ENCODE data around the gene ZNF30. TPM values are rescaled to one million over a fixed set of nuclear protein-coding genes. Genes with fewer than 3 reads are reported as not detected.

ZNF30 gene
- polyA plus RNA-seq, 3 donors, result 0.13 to 1.7 (median 0.29) TPM

DNA sequence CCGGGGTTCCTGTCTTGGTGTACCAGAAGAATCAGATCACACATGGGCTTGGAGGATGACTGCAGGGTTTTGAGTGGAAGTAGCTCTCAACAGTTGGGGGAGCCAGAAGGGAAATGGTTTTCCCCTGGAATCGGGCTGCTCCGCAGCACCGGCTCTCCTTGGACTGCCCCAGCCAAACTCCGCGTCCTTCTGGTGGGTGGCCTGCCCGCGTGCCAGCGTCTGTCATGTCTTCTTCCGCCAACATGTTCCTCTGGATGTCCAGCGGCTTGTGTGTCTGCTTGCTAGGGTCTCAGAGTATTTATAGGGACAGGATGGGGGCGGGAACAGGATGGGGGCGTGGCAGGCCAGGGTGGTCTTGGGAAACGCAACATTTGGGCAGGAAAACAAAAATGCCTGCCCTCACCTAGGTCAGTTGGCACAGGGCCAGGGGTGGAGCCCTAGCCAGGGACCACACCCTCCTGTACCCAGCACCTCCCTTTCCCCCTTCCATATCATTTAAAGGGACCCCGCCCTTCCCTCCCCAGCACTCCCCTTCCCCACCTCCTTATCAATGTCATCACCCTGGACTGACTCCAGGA is 1.3 kb upstream of the ZNF30 start:
- H3K27me3 ChIP-seq (ENCODE audit: control insufficient read depth in 2 of 2, insufficient read depth in 2 of 2, low read length in 2 of 2), result peaks cover 2 to 5% of the 10 kb centered on the region in 2 donors
- Mint-ChIP-seq H3K9me3 (peaks cover 15 to 54% (median 36%) of the 10 kb centered on the region in 7 donors), H3K36me3 (no peaks in the 10 kb centered on the region), H3K4me1 (peaks cover 12% of the 10 kb centered on the region), H3K4me3 (no peak overlapping the region), H3K27me3 (ENCODE audit: low read depth in 3 of 3) (peaks cover 16 to 23% (median 20%) of the 10 kb centered on the region in 3 donors), H3K27ac (no peak overlapping the region)
- 91% methylated on average over 12 of the region's 15 CpGs for WGBS (ENCODE audit: insufficient coverage)
- DNase-seq, result no peak
- no peak overlapping the region for H3K9ac ChIP-seq (ENCODE audit: insufficient read depth, low read length, poor library complexity, severe bottlenecking)
- TF ChIP-seq, protein P1, sequence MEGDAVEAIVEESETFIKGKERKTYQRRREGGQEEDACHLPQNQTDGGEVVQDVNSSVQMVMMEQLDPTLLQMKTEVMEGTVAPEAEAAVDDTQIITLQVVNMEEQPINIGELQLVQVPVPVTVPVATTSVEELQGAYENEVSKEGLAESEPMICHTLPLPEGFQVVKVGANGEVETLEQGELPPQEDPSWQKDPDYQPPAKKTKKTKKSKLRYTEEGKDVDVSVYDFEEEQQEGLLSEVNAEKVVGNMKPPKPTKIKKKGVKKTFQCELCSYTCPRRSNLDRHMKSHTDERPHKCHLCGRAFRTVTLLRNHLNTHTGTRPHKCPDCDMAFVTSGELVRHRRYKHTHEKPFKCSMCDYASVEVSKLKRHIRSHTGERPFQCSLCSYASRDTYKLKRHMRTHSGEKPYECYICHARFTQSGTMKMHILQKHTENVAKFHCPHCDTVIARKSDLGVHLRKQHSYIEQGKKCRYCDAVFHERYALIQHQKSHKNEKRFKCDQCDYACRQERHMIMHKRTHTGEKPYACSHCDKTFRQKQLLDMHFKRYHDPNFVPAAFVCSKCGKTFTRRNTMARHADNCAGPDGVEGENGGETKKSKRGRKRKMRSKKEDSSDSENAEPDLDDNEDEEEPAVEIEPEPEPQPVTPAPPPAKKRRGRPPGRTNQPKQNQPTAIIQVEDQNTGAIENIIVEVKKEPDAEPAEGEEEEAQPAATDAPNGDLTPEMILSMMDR (IDR thresholded peaks at IDR 0.05), result no peak
- H3K4me3 ChIP-seq (replicated peaks in 1 of 3; ENCODE audit: low read depth in 2 of 3, low read length in 3 of 3), result no peak overlapping the region
- H3K9me3 ChIP-seq (replicated peaks in 1 of 2; ENCODE audit: control insufficient read depth in 1 of 2, insufficient read depth in 1 of 2, low read length in 2 of 2), result peaks cover 9 to 16% of the 10 kb centered on the region in 2 donors
- no peak overlapping the region for H2AFZ ChIP-seq (ENCODE audit: insufficient read depth, low read depth, low read length, poor library complexity, severe bottlenecking)
- intact Hi-C loops (cut with micrococcal nuclease), result no loop called here
- H4K20me1 ChIP-seq (ENCODE audit: insufficient read depth, low read length), result no peaks in the 10 kb centered on the region
- H3K79me2 ChIP-seq (ENCODE audit: insufficient read depth, low read length), result no peaks in the 10 kb centered on the region
- H3K27ac ChIP-seq (ENCODE audit: low read depth in 1 of 2, low read length in 2 of 2), result no peak overlapping the region
- H3K4me2 ChIP-seq (replicated peaks; ENCODE audit: extremely low read depth, low read length, poor library complexity, severe bottlenecking), result no peak overlapping the region
- H3K4me1 ChIP-seq (ENCODE audit: control insufficient read depth in 1 of 2, insufficient read depth in 2 of 2, low read length in 2 of 2), result peaks cover 10 to 11% of the 10 kb centered on the region in 2 donors
- H3K36me3 ChIP-seq (replicated peaks in 1 of 2; ENCODE audit: control insufficient read depth in 1 of 2, insufficient read depth in 2 of 2, low read length in 2 of 2), result no peaks in the 10 kb centered on the region

DNA sequence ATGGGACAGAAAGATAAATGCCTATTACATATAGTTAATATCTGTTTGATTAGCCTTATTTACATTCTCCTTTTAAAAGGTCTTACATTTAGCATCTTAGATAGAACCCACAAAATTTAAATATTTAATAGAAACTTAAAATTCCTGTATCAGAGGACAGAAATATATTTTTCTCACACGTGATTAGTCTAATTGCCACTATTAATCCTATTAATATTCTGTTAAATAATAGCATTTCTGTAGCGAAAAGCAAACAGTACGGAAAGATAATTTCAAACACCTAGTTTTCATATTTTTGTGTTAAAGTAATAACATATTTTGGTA is 380 bp upstream of the ZNF30 start:
- Histone ChIP-seq H2AFZ (ENCODE audit: insufficient read depth, low read depth, low read length, poor library complexity, severe bottlenecking) (peak overlapping the region; percentile 84), H3K27me3 (ENCODE audit: control insufficient read depth in 2 of 2, insufficient read depth in 2 of 2, low read length in 2 of 2) (peaks cover 2 to 5% of the 10 kb centered on the region in 2 donors), H3K9me3 (replicated peaks in 1 of 2; ENCODE audit: control insufficient read depth in 1 of 2, insufficient read depth in 1 of 2, low read length in 2 of 2) (peaks cover 5 to 11% of the 10 kb centered on the region in 2 donors), H4K20me1 (ENCODE audit: insufficient read depth, low read length) (no peaks in the 10 kb centered on the region), H3K36me3 (replicated peaks in 1 of 2; ENCODE audit: control insufficient read depth in 1 of 2, insufficient read depth in 2 of 2, low read length in 2 of 2) (no peaks in the 10 kb centered on the region), H3K27ac (ENCODE audit: low read depth in 1 of 2, low read length in 2 of 2) (no peak overlapping the region), H3K4me2 (replicated peaks; ENCODE audit: extremely low read depth, low read length, poor library complexity, severe bottlenecking) (peak overlapping the region; percentile 87), H3K9ac (ENCODE audit: insufficient read depth, low read length, poor library complexity, severe bottlenecking) (no peak overlapping the region), H3K4me3 (replicated peaks in 1 of 3; ENCODE audit: low read depth in 2 of 3, low read length in 3 of 3) (peak overlapping the region in 1 of 3 experiments; percentile 76), H3K79me2 (ENCODE audit: insufficient read depth, low read length) (no peaks in the 10 kb centered on the region), H3K4me1 (ENCODE audit: control insufficient read depth in 1 of 2, insufficient read depth in 2 of 2, low read length in 2 of 2) (peaks cover 10 to 11% of the 10 kb centered on the region in 2 donors)
- Mint-ChIP-seq H3K36me3 (no peaks in the 10 kb centered on the region), H3K27me3 (ENCODE audit: low read depth in 3 of 3) (peaks cover 16 to 23% (median 20%) of the 10 kb centered on the region in 3 donors), H3K4me1 (peaks cover 12% of the 10 kb centered on the region), H3K27ac (no peak overlapping the region), H3K4me3 (peak overlapping the region in 1 of 2 donors; percentile 92), H3K9me3 (peaks cover 10 to 45% (median 35%) of the 10 kb centered on the region in 7 donors)
- WGBS (ENCODE audit: insufficient coverage), result no CpG with 5 or more reads among the region's 3 CpGs
- intact Hi-C loops (cut with micrococcal nuclease), result no loop called here
- TF ChIP-seq, protein P1 (IDR thresholded peaks at IDR 0.05), result no peak
- DNase-seq, result no peak

Measured in CD14-positive monocyte (primary cell).